GM20000 (cell line): ENCODE data around the gene CFAP100.

Experiments used
- DNase-seq: peaks from one replicate; pipeline ENCODE4 v3.0.0; 2012; ENCODE audit warnings: low spot score
- TF ChIP-seq, protein P1 (sequence below): IDR thresholded peaks from 2 replicates; pipeline ENCODE4 v1.5.1; 2012; ENCODE audit warnings: mild to moderate bottlenecking, control low read depth; ENCODE audit errors: extremely low read depth, missing control alignments

CFAP100 gene

GRCh38 chr3:126450744-126451143 is 56.0 kb downstream of the CFAP100 start:
- no peak for DNase-seq
- TF ChIP-seq, protein P1, sequence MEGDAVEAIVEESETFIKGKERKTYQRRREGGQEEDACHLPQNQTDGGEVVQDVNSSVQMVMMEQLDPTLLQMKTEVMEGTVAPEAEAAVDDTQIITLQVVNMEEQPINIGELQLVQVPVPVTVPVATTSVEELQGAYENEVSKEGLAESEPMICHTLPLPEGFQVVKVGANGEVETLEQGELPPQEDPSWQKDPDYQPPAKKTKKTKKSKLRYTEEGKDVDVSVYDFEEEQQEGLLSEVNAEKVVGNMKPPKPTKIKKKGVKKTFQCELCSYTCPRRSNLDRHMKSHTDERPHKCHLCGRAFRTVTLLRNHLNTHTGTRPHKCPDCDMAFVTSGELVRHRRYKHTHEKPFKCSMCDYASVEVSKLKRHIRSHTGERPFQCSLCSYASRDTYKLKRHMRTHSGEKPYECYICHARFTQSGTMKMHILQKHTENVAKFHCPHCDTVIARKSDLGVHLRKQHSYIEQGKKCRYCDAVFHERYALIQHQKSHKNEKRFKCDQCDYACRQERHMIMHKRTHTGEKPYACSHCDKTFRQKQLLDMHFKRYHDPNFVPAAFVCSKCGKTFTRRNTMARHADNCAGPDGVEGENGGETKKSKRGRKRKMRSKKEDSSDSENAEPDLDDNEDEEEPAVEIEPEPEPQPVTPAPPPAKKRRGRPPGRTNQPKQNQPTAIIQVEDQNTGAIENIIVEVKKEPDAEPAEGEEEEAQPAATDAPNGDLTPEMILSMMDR: no peak

DNA sequence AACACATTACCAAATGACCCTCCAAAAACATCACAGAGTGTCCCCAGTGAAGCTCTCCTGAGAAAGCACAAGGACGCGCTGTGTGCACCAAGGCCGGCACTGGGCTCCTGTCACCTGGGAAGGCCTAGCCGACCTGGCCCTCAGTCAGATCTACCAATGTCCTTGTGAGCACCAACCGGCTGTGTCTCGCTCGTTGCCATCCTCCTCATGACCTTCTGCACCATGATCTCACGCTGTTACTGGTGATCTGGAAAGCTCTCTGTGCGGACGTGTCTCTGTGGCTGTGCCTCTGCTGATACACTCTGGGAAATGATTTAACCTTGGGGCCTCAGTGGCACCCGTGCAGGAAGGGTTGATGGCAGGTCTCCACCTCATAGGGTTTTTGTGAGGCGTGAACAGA is 56.8 kb downstream of the CFAP100 start:
- DNase-seq: no peak
- TF ChIP-seq, protein P1: no peak

DNA sequence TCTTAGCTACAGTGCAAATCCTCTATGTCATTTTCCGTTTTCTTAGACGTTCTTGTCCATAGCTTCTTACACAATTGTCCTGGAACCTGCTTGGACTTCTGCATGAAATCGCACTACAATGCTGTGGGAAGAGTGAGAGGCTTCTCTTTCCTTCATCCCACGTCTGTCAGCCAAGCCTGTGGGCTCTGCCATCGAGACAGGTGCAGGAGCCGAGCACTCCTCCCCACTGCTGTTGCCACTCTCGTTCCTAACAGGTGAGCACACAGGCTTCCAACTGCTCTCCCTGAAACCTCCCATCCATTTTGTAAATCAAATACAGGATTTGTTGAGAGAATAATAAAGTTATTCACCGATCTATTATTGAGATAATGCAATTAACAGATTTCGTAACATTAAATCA is 57.5 kb downstream of the CFAP100 start:
- TF ChIP-seq, protein P1: no peak
- no peak for DNase-seq

DNA sequence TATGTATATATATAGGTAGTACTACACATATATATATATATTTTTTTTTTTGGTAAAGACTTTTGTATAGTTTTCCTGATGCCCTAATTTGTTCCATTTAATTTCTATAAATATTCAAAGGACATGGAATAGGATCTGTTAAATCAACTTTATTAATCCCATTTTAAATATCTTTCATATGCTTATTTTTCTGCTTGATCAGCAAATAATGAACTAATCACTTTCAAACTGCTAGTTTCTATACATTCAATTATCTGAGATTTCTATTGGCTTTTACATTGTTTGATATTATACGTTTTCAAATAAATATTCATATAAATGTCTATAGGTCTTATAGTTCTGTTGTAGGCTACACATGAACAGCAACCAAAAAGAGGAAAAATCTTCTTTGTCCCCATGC is 59.3 kb downstream of the CFAP100 start:
- TF ChIP-seq, protein P1: no peak

GRCh38 chr3:126454437-126455198 is 59.9 kb downstream of the CFAP100 start:
- TF ChIP-seq, protein P1: no peak
- no peak for DNase-seq

More for the DNA sequence above, 59.3 kb downstream of the CFAP100 start:
- DNase-seq: no peak

DNA sequence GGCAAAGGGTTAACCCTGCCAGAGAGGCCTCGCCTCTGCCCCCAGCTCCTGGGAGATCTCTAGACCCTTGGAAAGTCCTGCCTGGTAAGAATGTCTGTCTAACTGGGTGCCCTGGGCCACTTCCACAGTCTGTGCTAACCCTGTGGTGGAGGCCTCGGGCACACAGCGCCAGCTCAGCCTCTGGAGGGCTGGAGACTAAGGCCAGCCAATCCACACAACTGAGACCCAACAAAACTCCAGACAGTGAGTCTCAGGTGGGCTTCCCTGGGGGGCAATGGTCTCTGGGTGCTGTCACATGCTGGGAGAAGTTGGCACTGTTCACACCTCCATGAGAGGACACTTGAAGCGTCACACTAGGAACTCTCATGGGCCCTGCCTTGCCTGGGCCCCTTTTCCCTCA is 61.5 kb downstream of the CFAP100 start:
- TF ChIP-seq, protein P1: no peak
- no peak for DNase-seq

GRCh38 chr3:126456766-126457388 is 62.2 kb downstream of the CFAP100 start:
- TF ChIP-seq, protein P1: no peak
- DNase-seq: no peak
